Naive thymus-derived CD4-positive, alpha-beta T cell (primary cell): Measurements from ENCODE around the gene OR5AS1. TPM values are rescaled to one million over a fixed set of nuclear protein-coding genes. Genes with fewer than 3 reads are reported as not detected.

Source experiments
- ATAC-seq: fragments of 150-1000 bp; cut with Tn5 transposase; 2 replicates; pipeline ENCODE4 v1.10.0; 2021; ENCODE audit warnings: mild to moderate bottlenecking, moderate library complexity
- CTCF ChIA-PET: fragments of 350-600 bp; sonication (Branson Sonifier 250); formaldehyde crosslinking; loops from one replicate; lab custom pipeline; 2021; ENCODE audit warnings: antibody characterized with exemption; lab: Charles Lee
- POLR2A ChIA-PET: fragments of 350-600 bp; sonication (Branson Sonifier 250); formaldehyde crosslinking; loops from one replicate; lab custom pipeline; 2021; ENCODE audit warnings: antibody characterized with exemption, inconsistent platforms; lab: Charles Lee
- DNase-seq, 9 donors: peaks; one replicate each; pipeline versions ENCODE4 v3.0.0 to v3.0.0-alpha.2; 2020 to 2022; ENCODE audit warnings: mixed read lengths in 1 of 9
- H3K27ac ChIP-seq: one replicate; pipeline ENCODE4 v1.7.0; 2013; ENCODE audit warnings: mild to moderate bottlenecking, low read depth, low read length, moderate library complexity
- H3K27me3 ChIP-seq, 2 donors: one replicate each; pipeline ENCODE4 v1.7.0; 2013; ENCODE audit warnings: low read length in 2 of 2, mild to moderate bottlenecking in 2 of 2, moderate library complexity in 2 of 2; ENCODE audit not compliant: control insufficient read depth in 2 of 2, insufficient read depth in 2 of 2
- H3K36me3 ChIP-seq, 3 experiments: 1 replicate in 2 of 3; 2 replicates in 1 of 3; pipeline ENCODE4 v1.7.0; 2013; ENCODE audit warnings: low read length in 3 of 3, mild to moderate bottlenecking in 3 of 3, moderate library complexity in 1 of 3; ENCODE audit not compliant: insufficient read depth in 3 of 3, control insufficient read depth in 2 of 3
- H3K4me1 ChIP-seq, 2 donors: one replicate each; pipeline ENCODE4 v1.7.0; 2013; ENCODE audit warnings: low read length in 2 of 2, mild to moderate bottlenecking in 2 of 2, moderate library complexity in 1 of 2; ENCODE audit not compliant: control insufficient read depth in 2 of 2, insufficient read depth in 2 of 2
- H3K4me3 ChIP-seq: 2 replicates; pipeline ENCODE4 v1.7.0; 2013; ENCODE audit warnings: mild to moderate bottlenecking, low read length
- H3K9me3 ChIP-seq, 3 experiments: 1 replicate in 2 of 3; 2 replicates in 1 of 3; pipeline ENCODE4 v1.7.0; 2013; ENCODE audit warnings: low read length in 3 of 3; ENCODE audit not compliant: control insufficient read depth in 2 of 3
- H3K27ac Mint-ChIP-seq, 9 donors: one replicate each; pipeline ENCODE4 v1.8.0; 2020 to 2022; ENCODE audit warnings: mixed read lengths in 9 of 9, mild to moderate bottlenecking in 8 of 9, moderate library complexity in 5 of 9, inconsistent platforms in 2 of 9
- H3K27me3 Mint-ChIP-seq, 5 donors: one replicate each; pipeline ENCODE4 v1.8.0; 2021 to 2022; ENCODE audit warnings: mixed read lengths in 5 of 5, mild to moderate bottlenecking in 1 of 5
- H3K36me3 Mint-ChIP-seq, 5 donors: one replicate each; pipeline ENCODE4 v1.8.0; 2020 to 2022; ENCODE audit warnings: mixed read lengths in 5 of 5, mild to moderate bottlenecking in 3 of 5, inconsistent platforms in 1 of 5
- H3K4me1 Mint-ChIP-seq, 7 donors: one replicate each; pipeline ENCODE4 v1.8.0; 2020 to 2022; ENCODE audit warnings: mixed read lengths in 7 of 7, mild to moderate bottlenecking in 3 of 7, inconsistent platforms in 1 of 7
- H3K4me3 Mint-ChIP-seq, 10 donors: one replicate each; pipeline ENCODE4 v1.8.0; 2020 to 2022; ENCODE audit warnings: mild to moderate bottlenecking in 10 of 10, mixed read lengths in 10 of 10, moderate library complexity in 6 of 10, inconsistent platforms in 2 of 10
- H3K9me3 Mint-ChIP-seq, 11 donors: one replicate each; pipeline ENCODE4 v1.8.0; 2020 to 2022; ENCODE audit warnings: mixed read lengths in 11 of 11, mild to moderate bottlenecking in 4 of 11, inconsistent platforms in 1 of 11, moderate library complexity in 1 of 11
- intact Hi-C, 2 donors: fragments of 100-400 bp; cut with micrococcal nuclease; formaldehyde crosslinking; loops; one replicate each; pipeline ENCODE4 v1.15.1; 2023
- polyA plus RNA-seq, 2 donors: library from polyadenylated mRNA; unstranded; fragments of 300-500 nt; fragmentation: Illumina TruSeq; gene quantifications; one replicate each; pipeline ENCODE4 v1.2.3, GENCODE V29; 2021
- total RNA-seq, 6 experiments: library from RNA in 5 of 6; stranded (reverse) in 5 of 6; gene quantifications; 1 replicate in 5 of 6; 2 replicates in 1 of 6; pipeline ENCODE4 v1.2.3 and lab custom pipeline; 2021 to 2026

Gene OR5AS1
- total RNA-seq (not detected), polyA plus RNA-seq (not detected), total RNA-seq (lab: John Stamatoyannopoulos, UW) (not detected)

GRCh38 chr11:56027354-56027753, at the start of gene OR5AS1:
TSS of gene OR5AS1 (plus strand) at chr11:56027654. CDS start at chr11:56030419, 2,765 bp downstream.
- no peaks in the 10 kb centered on the region for H3K36me3 Mint-ChIP-seq
- H3K27me3 ChIP-seq = no peaks in the 10 kb centered on the region
- POLR2A ChIA-PET = no interaction called here
- H3K27ac ChIP-seq = no peak within 1 kb of the TSS
- intact Hi-C loops = loop anchor here in 1 of 2 donors (10.0 kb wide), 2 partner anchors 53 to 57 kb away; no protein-coding TSS in a partner anchor
- DNase-seq = no peak
- H3K27ac Mint-ChIP-seq = no peak within 1 kb of the TSS
- peaks cover 0 to 3% (median 0%) of the 10 kb centered on the region in 3 experiments for H3K9me3 ChIP-seq
- H3K27me3 Mint-ChIP-seq = no peaks in the 10 kb centered on the region
- CTCF ChIA-PET = no interaction called here
- H3K4me1 ChIP-seq = no peaks in the 10 kb centered on the region
- H3K4me3 Mint-ChIP-seq = no peak within 1 kb of the TSS
- ATAC-seq = no peak
- peaks cover 0 to 10% (median 4%) of the 10 kb centered on the region in 11 donors for H3K9me3 Mint-ChIP-seq
- no peaks in the 10 kb centered on the region for H3K36me3 ChIP-seq
- H3K4me3 ChIP-seq = no peak within 1 kb of the TSS
- no peaks in the 10 kb centered on the region for H3K4me1 Mint-ChIP-seq

GRCh38 chr11:55994525-55994924, 32.9 kb upstream of the OR5AS1 start, which contains the start of gene OR5F1:
TSS of gene OR5F1 (minus strand) at chr11:55994625. CDS start at chr11:55994625, 0 bp downstream.
- Histone ChIP-seq H3K27me3 (no peaks in the 10 kb centered on the region), H3K9me3 (no peaks in the 10 kb centered on the region), H3K4me3 (no peak within 1 kb of the TSS), H3K36me3 (no peaks in the 10 kb centered on the region), H3K4me1 (no peaks in the 10 kb centered on the region), H3K27ac (no peak within 1 kb of the TSS)
- intact Hi-C loops = no loop called here
- POLR2A ChIA-PET = no interaction called here
- Mint-ChIP-seq H3K4me1 (no peaks in the 10 kb centered on the region), H3K27me3 (no peaks in the 10 kb centered on the region), H3K27ac (no peak within 1 kb of the TSS), H3K9me3 (peaks cover 2 to 27% (median 12%) of the 10 kb centered on the region in 11 donors), H3K4me3 (no peak within 1 kb of the TSS), H3K36me3 (no peaks in the 10 kb centered on the region)
- CTCF ChIA-PET = no interaction called here
- no peak for DNase-seq
- no peak for ATAC-seq

DNA sequence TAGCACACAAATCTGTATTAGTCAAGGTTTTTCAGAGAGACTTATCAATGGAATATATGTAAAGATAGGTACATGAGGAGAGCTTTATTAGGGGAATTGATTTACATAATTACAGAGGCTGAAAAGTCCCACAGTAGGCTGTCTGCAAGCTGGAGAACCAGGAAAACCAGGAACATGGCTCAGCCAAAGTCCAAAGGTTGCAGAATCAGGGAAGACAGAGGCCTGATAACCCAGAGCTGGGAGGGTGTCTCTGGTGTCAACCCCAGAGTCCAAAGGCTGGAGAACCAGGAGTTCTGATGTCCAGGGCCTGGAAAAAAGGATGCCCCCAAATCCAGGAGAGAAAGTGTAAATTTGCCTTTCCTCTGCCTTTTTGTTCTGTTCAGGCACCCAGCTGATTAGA, 16.7 kb upstream of the OR5AS1 start:
- no peak overlapping the region for H3K4me3 Mint-ChIP-seq
- ChIA-PET POLR2A (no interaction called here), CTCF (no interaction called here)
- Histone ChIP-seq H3K27me3 (no peaks in the 10 kb centered on the region), H3K4me3 (no peak overlapping the region), H3K36me3 (no peaks in the 10 kb centered on the region), H3K27ac (no peak overlapping the region), H3K4me1 (no peaks in the 10 kb centered on the region), H3K9me3 (peaks cover 0 to 3% (median 0%) of the 10 kb centered on the region in 3 experiments)
- DNase-seq (no peak), ATAC-seq (no peak)
- H3K27me3 Mint-ChIP-seq = no peaks in the 10 kb centered on the region
- H3K27ac Mint-ChIP-seq = no peak overlapping the region
- peaks cover 4 to 30% (median 16%) of the 10 kb centered on the region in 11 donors for H3K9me3 Mint-ChIP-seq
- intact Hi-C loops = no loop called here
- peaks cover 0 to 5% (median 0%) of the 10 kb centered on the region in 5 donors for H3K36me3 Mint-ChIP-seq
- H3K4me1 Mint-ChIP-seq = no peaks in the 10 kb centered on the region

DNA sequence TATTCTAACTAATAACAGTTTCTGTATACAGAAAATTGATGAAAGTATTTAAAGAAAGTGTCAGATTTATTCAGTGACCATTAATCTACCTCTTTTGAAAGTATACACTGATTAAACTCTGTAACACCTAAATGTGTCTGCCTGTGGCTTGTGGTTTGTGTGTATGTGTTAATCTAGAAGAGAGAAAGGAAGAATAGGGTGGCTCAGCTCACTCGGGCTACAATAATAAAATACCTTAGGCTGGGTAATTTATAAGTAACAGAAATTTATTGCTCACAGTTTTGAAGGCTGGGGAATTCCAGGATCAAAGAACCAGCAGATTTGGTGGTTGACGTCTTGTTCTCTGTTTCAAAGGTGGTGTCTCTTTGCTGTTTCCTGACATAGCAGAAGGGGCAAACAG, 13.6 kb upstream of the OR5AS1 start:
- ChIA-PET POLR2A (no interaction called here), CTCF (no interaction called here)
- H3K27ac Mint-ChIP-seq = no peak overlapping the region
- Histone ChIP-seq H3K4me3 (no peak overlapping the region), H3K27ac (no peak overlapping the region), H3K4me1 (no peaks in the 10 kb centered on the region), H3K9me3 (peaks cover 0 to 3% (median 0%) of the 10 kb centered on the region in 3 experiments), H3K27me3 (no peaks in the 10 kb centered on the region), H3K36me3 (no peaks in the 10 kb centered on the region)
- ATAC-seq (no peak), DNase-seq (no peak)
- H3K36me3 Mint-ChIP-seq = peaks cover 0 to 9% (median 0%) of the 10 kb centered on the region in 5 donors
- H3K27me3 Mint-ChIP-seq = no peaks in the 10 kb centered on the region
- H3K4me3 Mint-ChIP-seq = no peak overlapping the region
- H3K4me1 Mint-ChIP-seq = no peaks in the 10 kb centered on the region
- H3K9me3 Mint-ChIP-seq = peaks cover 2 to 31% (median 16%) of the 10 kb centered on the region in 11 donors
- intact Hi-C loops = no loop called here

GRCh38 chr11:56045538-56045937, 18.1 kb downstream of the OR5AS1 start:
- H3K36me3 Mint-ChIP-seq = no peaks in the 10 kb centered on the region
- POLR2A ChIA-PET = no interaction called here
- H3K9me3 Mint-ChIP-seq = peaks cover 0 to 15% (median 6%) of the 10 kb centered on the region in 11 donors
- Histone ChIP-seq H3K4me3 (no peak overlapping the region), H3K4me1 (no peaks in the 10 kb centered on the region), H3K27ac (no peak overlapping the region), H3K27me3 (no peaks in the 10 kb centered on the region), H3K36me3 (no peaks in the 10 kb centered on the region), H3K9me3 (peaks cover 0 to 4% (median 0%) of the 10 kb centered on the region in 3 experiments)
- H3K27ac Mint-ChIP-seq = no peak overlapping the region
- H3K4me3 Mint-ChIP-seq = no peak overlapping the region
- CTCF ChIA-PET = no interaction called here
- DNase-seq (no peak), ATAC-seq (no peak)
- intact Hi-C loops = no loop called here
- H3K27me3 Mint-ChIP-seq = no peaks in the 10 kb centered on the region
- no peaks in the 10 kb centered on the region for H3K4me1 Mint-ChIP-seq

- Histone ChIP-seq H3K9me3 (peaks cover 0 to 2% (median 0%) of the 10 kb centered on the region in 3 experiments), H3K36me3 (no peaks in the 10 kb centered on the region), H3K27ac (no peak overlapping the region), H3K4me1 (no peaks in the 10 kb centered on the region), H3K4me3 (no peak overlapping the region), H3K27me3 (no peaks in the 10 kb centered on the region)
- ChIA-PET POLR2A (no interaction called here), CTCF (no interaction called here)
- intact Hi-C loops = no loop called here
- DNase-seq (no peak), ATAC-seq (no peak)
- H3K4me3 Mint-ChIP-seq = no peak overlapping the region
- no peaks in the 10 kb centered on the region for H3K36me3 Mint-ChIP-seq
- H3K9me3 Mint-ChIP-seq = peaks cover 3 to 17% (median 9%) of the 10 kb centered on the region in 11 donors
- no peak overlapping the region for H3K27ac Mint-ChIP-seq
- no peaks in the 10 kb centered on the region for H3K4me1 Mint-ChIP-seq
- no peaks in the 10 kb centered on the region for H3K27me3 Mint-ChIP-seq
These were observed 21.0 kb downstream of the OR5AS1 start for GRCh38 chr11:56048480-56048879.

DNA sequence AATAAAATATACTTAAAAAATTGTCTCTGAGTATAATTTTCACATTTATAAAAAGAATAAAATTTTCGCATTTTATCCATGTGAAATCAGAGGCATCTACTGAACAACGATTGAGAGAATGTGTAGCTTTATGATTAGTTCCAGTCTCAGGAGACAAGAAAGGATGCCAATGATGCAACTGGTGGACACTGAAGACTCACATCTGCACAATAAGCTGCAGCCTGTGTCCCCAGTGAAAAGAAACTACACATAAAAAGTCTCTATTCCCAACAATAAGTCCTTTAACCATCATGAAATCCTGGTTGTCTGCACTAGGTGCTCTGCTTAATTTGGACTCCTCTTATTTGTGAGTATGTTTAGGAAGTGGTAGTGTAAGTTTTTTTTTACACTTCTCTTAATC, 22.0 kb downstream of the OR5AS1 start:
- no peak overlapping the region for H3K27ac Mint-ChIP-seq
- ATAC-seq (no peak), DNase-seq (no peak)
- no peaks in the 10 kb centered on the region for H3K27me3 Mint-ChIP-seq
- intact Hi-C loops = no loop called here
- H3K9me3 Mint-ChIP-seq = peaks cover 3 to 21% (median 9%) of the 10 kb centered on the region in 11 donors
- CTCF ChIA-PET = no interaction called here
- H3K4me3 Mint-ChIP-seq = no peak overlapping the region
- Histone ChIP-seq H3K36me3 (no peaks in the 10 kb centered on the region), H3K4me3 (no peak overlapping the region), H3K4me1 (no peaks in the 10 kb centered on the region), H3K27ac (no peak overlapping the region), H3K27me3 (no peaks in the 10 kb centered on the region), H3K9me3 (no peaks in the 10 kb centered on the region)
- no peaks in the 10 kb centered on the region for H3K4me1 Mint-ChIP-seq
- POLR2A ChIA-PET = no interaction called here
- H3K36me3 Mint-ChIP-seq = no peaks in the 10 kb centered on the region
